Dendritic cell treated with granulocyte-macrophage colony-stimulating factor and Interleukin-4, amounts not matched to agents 40 ng/mL and 50 ng/mL, for 4 days (primary cell): Measurements from ENCODE around the gene KIF1C.
A peak's percentile ranks its signal among the peaks of the same experiment; 100 is the strongest.

Experiments
- H3K27ac Mint-ChIP-seq: one replicate; pipeline ENCODE4 v1.8.0; 2022; ENCODE audit warnings: mild to moderate bottlenecking, mixed read lengths
- H3K27me3 Mint-ChIP-seq: one replicate; pipeline ENCODE4 v1.8.0; 2022; ENCODE audit warnings: mild to moderate bottlenecking, mixed read lengths
- H3K36me3 Mint-ChIP-seq: one replicate; pipeline ENCODE4 v1.8.0; 2022; ENCODE audit warnings: low read depth, mixed read lengths
- H3K4me1 Mint-ChIP-seq: one replicate; pipeline ENCODE4 v1.8.0; 2022; ENCODE audit warnings: low read depth, mixed read lengths
- H3K4me3 Mint-ChIP-seq: one replicate; pipeline ENCODE4 v1.8.0; 2022; ENCODE audit warnings: mild to moderate bottlenecking, moderate library complexity, mixed read lengths
- H3K9me3 Mint-ChIP-seq: one replicate; pipeline ENCODE4 v1.8.0; 2022; ENCODE audit warnings: mixed read lengths
- intact Hi-C: fragments of 100-400 bp; cut with micrococcal nuclease; formaldehyde crosslinking; loops from one replicate; pipeline ENCODE4 v1.15.0; 2022

The KIF1C gene

GRCh38 chr17:4997302-4998026 lies at the start of gene KIF1C, which contains the start of gene INCA1:
TSS of gene KIF1C (plus strand) at chr17:4997950. CDS start at chr17:5000247, 2,297 bp downstream.
TSS of gene INCA1 (minus strand) at chr17:4997522. CDS start at chr17:4994437, 3,085 bp downstream.
- intact Hi-C loops: no loop called here
- peaks cover 27% of the 10 kb centered on the region for H3K27me3 Mint-ChIP-seq
- H3K4me3 Mint-ChIP-seq: peak within 1 kb of the TSS; percentile 95
- H3K9me3 Mint-ChIP-seq: no peaks in the 10 kb centered on the region
- H3K4me1 Mint-ChIP-seq: peaks cover 38% of the 10 kb centered on the region
- H3K36me3 Mint-ChIP-seq: peaks cover 47% of the 10 kb centered on the region
- H3K27ac Mint-ChIP-seq: peak within 1 kb of the TSS; percentile 89

- H3K27ac Mint-ChIP-seq: peak within 1 kb of the TSS; percentile 90
- H3K27me3 Mint-ChIP-seq: no peaks in the 10 kb centered on the region
- no peaks in the 10 kb centered on the region for H3K9me3 Mint-ChIP-seq
- intact Hi-C loops: loop anchor here (1.0 to 5.0 kb wide), 4 partner anchors 8 to 41 kb away; partner anchors contain the start of genes CAMTA2, RNF167, SLC25A11 and SPAG7
- peaks cover 60% of the 10 kb centered on the region for H3K4me1 Mint-ChIP-seq
- H3K36me3 Mint-ChIP-seq: peaks cover 56% of the 10 kb centered on the region
- H3K4me3 Mint-ChIP-seq: peak within 1 kb of the TSS; percentile 84
Measured at GRCh38 chr17:4948166-4948930, 49.4 kb upstream of the KIF1C start, which contains the start of gene PFN1. TSS of gene PFN1 (minus strand) at chr17:4948530. CDS start at chr17:4948394, 136 bp downstream.

GRCh38 chr17:4948931-4949320 lies 48.8 kb upstream of the KIF1C start:
- Mint-ChIP-seq H3K36me3 (peaks cover 50% of the 10 kb centered on the region), H3K27me3 (no peaks in the 10 kb centered on the region), H3K9me3 (no peaks in the 10 kb centered on the region), H3K4me1 (peaks cover 60% of the 10 kb centered on the region), H3K4me3 (peak overlapping the region; percentile 84), H3K27ac (peak overlapping the region; percentile 90)
- intact Hi-C loops: loop anchor here (1.0 to 5.0 kb wide), 4 partner anchors 9 to 42 kb away; partner anchors contain the start of genes CAMTA2, RNF167, SLC25A11 and SPAG7

- Mint-ChIP-seq H3K9me3 (no peaks in the 10 kb centered on the region), H3K36me3 (peaks cover 44% of the 10 kb centered on the region), H3K4me3 (peak overlapping the region; percentile 84), H3K4me1 (peaks cover 56% of the 10 kb centered on the region), H3K27ac (peak overlapping the region; percentile 90), H3K27me3 (no peaks in the 10 kb centered on the region)
- intact Hi-C loops: loop anchor here (5.0 kb wide), 2 partner anchors 38 to 42 kb away; partner anchors contain the start of gene CAMTA2
Measured at GRCh38 chr17:4949321-4950074, 48.3 kb upstream of the KIF1C start.

- H3K4me3 Mint-ChIP-seq: peak overlapping the region; percentile 75
- H3K36me3 Mint-ChIP-seq: peaks cover 37% of the 10 kb centered on the region
- no peaks in the 10 kb centered on the region for H3K9me3 Mint-ChIP-seq
- H3K27ac Mint-ChIP-seq: peak overlapping the region; percentile 90
- no peaks in the 10 kb centered on the region for H3K27me3 Mint-ChIP-seq
- intact Hi-C loops: no loop called here
- H3K4me1 Mint-ChIP-seq: peaks cover 49% of the 10 kb centered on the region
Measured at GRCh38 chr17:4950075-4950745, 47.5 kb upstream of the KIF1C start.

GRCh38 chr17:4950746-4951204 lies 47.0 kb upstream of the KIF1C start, which contains the start of gene ENO3:
TSS of gene ENO3 (plus strand) at chr17:4951119. CDS start at chr17:4951830, 711 bp downstream.
- Mint-ChIP-seq H3K36me3 (peaks cover 31% of the 10 kb centered on the region), H3K4me3 (peak within 1 kb of the TSS; percentile 75), H3K27me3 (peaks cover under 1% of the 10 kb centered on the region), H3K27ac (peak within 1 kb of the TSS; percentile 90), H3K4me1 (peaks cover 46% of the 10 kb centered on the region), H3K9me3 (no peaks in the 10 kb centered on the region)
- intact Hi-C loops: no loop called here

- peaks cover 47% of the 10 kb centered on the region for H3K4me1 Mint-ChIP-seq
- intact Hi-C loops: no loop called here
- H3K4me3 Mint-ChIP-seq: no peak overlapping the region
- H3K27ac Mint-ChIP-seq: peak overlapping the region; percentile 90
- peaks cover 5% of the 10 kb centered on the region for H3K27me3 Mint-ChIP-seq
- H3K36me3 Mint-ChIP-seq: peaks cover 24% of the 10 kb centered on the region
- H3K9me3 Mint-ChIP-seq: no peaks in the 10 kb centered on the region
Measured at GRCh38 chr17:4951486-4951885, 46.3 kb upstream of the KIF1C start.

- Mint-ChIP-seq H3K36me3 (peaks cover 18% of the 10 kb centered on the region), H3K4me1 (peaks cover 49% of the 10 kb centered on the region), H3K27ac (peak overlapping the region; percentile 16), H3K9me3 (no peaks in the 10 kb centered on the region), H3K27me3 (peaks cover 5% of the 10 kb centered on the region), H3K4me3 (no peak overlapping the region)
- intact Hi-C loops: no loop called here
Measured at GRCh38 chr17:4953451-4953961, 44.2 kb upstream of the KIF1C start.

GRCh38 chr17:4955091-4955490 lies 42.7 kb upstream of the KIF1C start:
- intact Hi-C loops: no loop called here
- Mint-ChIP-seq H3K4me3 (no peak overlapping the region), H3K4me1 (peaks cover 45% of the 10 kb centered on the region), H3K27me3 (peaks cover 5% of the 10 kb centered on the region), H3K27ac (no peak overlapping the region), H3K9me3 (no peaks in the 10 kb centered on the region), H3K36me3 (peaks cover 30% of the 10 kb centered on the region)

GRCh38 chr17:4956493-4957061 lies 41.2 kb upstream of the KIF1C start:
- peak overlapping the region; percentile 61 for H3K27ac Mint-ChIP-seq
- H3K4me1 Mint-ChIP-seq: peaks cover 30% of the 10 kb centered on the region
- H3K36me3 Mint-ChIP-seq: peaks cover 45% of the 10 kb centered on the region
- peaks cover 5% of the 10 kb centered on the region for H3K27me3 Mint-ChIP-seq
- intact Hi-C loops: no loop called here
- no peaks in the 10 kb centered on the region for H3K9me3 Mint-ChIP-seq
- H3K4me3 Mint-ChIP-seq: no peak overlapping the region

GRCh38 chr17:4958102-4958501 lies 39.6 kb upstream of the KIF1C start:
- intact Hi-C loops: no loop called here
- Mint-ChIP-seq H3K27ac (no peak overlapping the region), H3K27me3 (peaks cover 5% of the 10 kb centered on the region)

GRCh38 chr17:4959261-4959965 lies 38.3 kb upstream of the KIF1C start:
- Mint-ChIP-seq H3K27ac (peak overlapping the region; percentile 57), H3K27me3 (peaks cover 5% of the 10 kb centered on the region), H3K4me1 (peaks cover 27% of the 10 kb centered on the region), H3K36me3 (peaks cover 57% of the 10 kb centered on the region), H3K9me3 (no peaks in the 10 kb centered on the region), H3K4me3 (no peak overlapping the region)
- intact Hi-C loops: no loop called here

More at GRCh38 chr17:4958102-4958501, 39.6 kb upstream of the KIF1C start:
- H3K9me3 Mint-ChIP-seq: no peaks in the 10 kb centered on the region
- no peak overlapping the region for H3K4me3 Mint-ChIP-seq
- peaks cover 50% of the 10 kb centered on the region for H3K36me3 Mint-ChIP-seq
- peaks cover 25% of the 10 kb centered on the region for H3K4me1 Mint-ChIP-seq
